Ectodermal cell (in vitro differentiated cells): ENCODE measurements around the gene EEF1A2.
A peak's percentile ranks its signal among the peaks of the same experiment; 100 is the strongest.
"Not testable (repeated sequence)": the region's sequence is repeated elsewhere in the genome, so short reads cannot be mapped to it uniquely, and the experiment has no call there.

Source experiments
- H3K27ac ChIP-seq: 2 replicates; pipeline ENCODE4 v1.7.0; 2013; ENCODE audit warnings: mild to moderate bottlenecking, low read depth, low read length; ENCODE audit not compliant: insufficient read depth, poor library complexity, severe bottlenecking
- H3K27me3 ChIP-seq: 2 replicates; pipeline ENCODE4 v1.7.0; 2013; ENCODE audit warnings: mild to moderate bottlenecking, low read length; ENCODE audit not compliant: insufficient read depth, control insufficient read depth, poor library complexity, severe bottlenecking
- H3K36me3 ChIP-seq: one replicate; pipeline ENCODE4 v1.7.0; 2013; ENCODE audit warnings: low read length; ENCODE audit not compliant: control insufficient read depth, insufficient read depth
- H3K4me1 ChIP-seq: one replicate; pipeline ENCODE4 v1.7.0; 2013; ENCODE audit warnings: low read length; ENCODE audit not compliant: control insufficient read depth, insufficient read depth
- H3K4me3 ChIP-seq: 2 replicates; pipeline ENCODE4 v1.7.0; 2013; ENCODE audit warnings: low read depth, low read length, control low read depth; ENCODE audit not compliant: insufficient read depth
- H3K9me3 ChIP-seq: 2 replicates; pipeline ENCODE4 v1.7.0; 2013; ENCODE audit warnings: mild to moderate bottlenecking, low read length, moderate library complexity; ENCODE audit not compliant: control insufficient read depth
- WGBS, 2 experiments: methylation state at CpG; one replicate each; pipeline ENCODE4 v1.1.7; 2013; ENCODE audit warnings: missing lambda C conversion rate in 2 of 2; 5-methylcytosine and 5-hydroxymethylcytosine counted together

EEF1A2 gene

GRCh38 chr20:63520504-63520933, 21.6 kb upstream of the EEF1A2 start, which contains the start of gene PPDPF:
TSS of gene PPDPF (plus strand) at chr20:63520765. CDS start at chr20:63521309, 544 bp downstream.
- H3K4me1 ChIP-seq = peaks cover 10% of the 10 kb centered on the region
- H3K36me3 ChIP-seq = peaks cover 17% of the 10 kb centered on the region
- WGBS, 2 experiments = 0% methylated on average over 64 of the region's 64 CpGs

GRCh38 chr20:63519668-63520503, 21.0 kb upstream of the EEF1A2 start:
- H3K36me3 ChIP-seq = peaks cover 17% of the 10 kb centered on the region
- 8 to 9% methylated on average over 72 of the region's 72 CpGs for WGBS, 2 experiments
- peaks cover 24% of the 10 kb centered on the region for H3K27me3 ChIP-seq
- no peaks in the 10 kb centered on the region for H3K9me3 ChIP-seq
- H3K27ac ChIP-seq = peak overlapping the region; percentile 96
- peaks cover 10% of the 10 kb centered on the region for H3K4me1 ChIP-seq
- H3K4me3 ChIP-seq = peak overlapping the region; percentile 76

More at GRCh38 chr20:63520504-63520933, 21.6 kb upstream of the EEF1A2 start, which contains the start of gene PPDPF:
- H3K27ac ChIP-seq = peak within 1 kb of the TSS; percentile 96
- H3K27me3 ChIP-seq = peaks cover 24% of the 10 kb centered on the region
- peak within 1 kb of the TSS; percentile 76 for H3K4me3 ChIP-seq
- H3K9me3 ChIP-seq = no peaks in the 10 kb centered on the region

- WGBS, 2 experiments = 67 to 68% methylated on average over 32 of the region's 32 CpGs
- Histone ChIP-seq H3K27me3 (peaks cover 24% of the 10 kb centered on the region), H3K4me1 (peaks cover 10% of the 10 kb centered on the region), H3K4me3 (peak overlapping the region; percentile 76), H3K36me3 (peaks cover 17% of the 10 kb centered on the region), H3K9me3 (no peaks in the 10 kb centered on the region), H3K27ac (no peak overlapping the region)
These were observed 20.2 kb upstream of the EEF1A2 start for GRCh38 chr20:63518946-63519667.

- no peak overlapping the region for H3K27ac ChIP-seq
- H3K36me3 ChIP-seq = peaks cover 12% of the 10 kb centered on the region
- H3K27me3 ChIP-seq = peaks cover 24% of the 10 kb centered on the region
- no peak overlapping the region for H3K4me3 ChIP-seq
- H3K4me1 ChIP-seq = peaks cover 10% of the 10 kb centered on the region
- no peaks in the 10 kb centered on the region for H3K9me3 ChIP-seq
- WGBS, 2 experiments = 69 to 74% methylated on average over 20 of the region's 20 CpGs
These were observed 19.5 kb upstream of the EEF1A2 start for GRCh38 chr20:63518351-63518861.

- Histone ChIP-seq H3K36me3 (peaks cover 6% of the 10 kb centered on the region), H3K4me3 (no peak overlapping the region), H3K27me3 (peaks cover 24% of the 10 kb centered on the region), H3K9me3 (no peaks in the 10 kb centered on the region), H3K4me1 (peaks cover 10% of the 10 kb centered on the region), H3K27ac (no peak overlapping the region)
- WGBS, 2 experiments = 88% methylated on average over 32 of the region's 32 CpGs
These were observed 18.8 kb upstream of the EEF1A2 start for GRCh38 chr20:63517376-63518309.

GRCh38 chr20:63514520-63514919, 15.6 kb upstream of the EEF1A2 start:
- H3K36me3 ChIP-seq = not testable (repeated sequence)
- 82 to 88% methylated on average over 9 to 10 of the region's 10 CpGs for WGBS, 2 experiments

GRCh38 chr20:63513207-63513606, 14.3 kb upstream of the EEF1A2 start:
- Histone ChIP-seq H3K9me3 (no peaks in the 10 kb centered on the region), H3K36me3 (no peaks in the 10 kb centered on the region), H3K27ac (no peak overlapping the region), H3K4me3 (no peak overlapping the region), H3K27me3 (peaks cover 3% of the 10 kb centered on the region), H3K4me1 (peaks cover under 1% of the 10 kb centered on the region)
- 86 to 93% methylated on average over 3 of the region's 3 CpGs for WGBS, 2 experiments

More at GRCh38 chr20:63514520-63514919, 15.6 kb upstream of the EEF1A2 start:
- H3K27me3 ChIP-seq = peaks cover 16% of the 10 kb centered on the region
- not testable (repeated sequence) for H3K27ac ChIP-seq, H3K4me3 ChIP-seq, H3K9me3 ChIP-seq
- peaks cover 10% of the 10 kb centered on the region for H3K4me1 ChIP-seq

- Histone ChIP-seq H3K27ac (no peak overlapping the region), H3K36me3 (no peaks in the 10 kb centered on the region), H3K4me3 (no peak overlapping the region), H3K9me3 (no peaks in the 10 kb centered on the region), H3K4me1 (no peaks in the 10 kb centered on the region), H3K27me3 (no peaks in the 10 kb centered on the region)
- WGBS, 2 experiments = 88 to 94% methylated on average over 9 of the region's 9 CpGs
These were observed 10.2 kb upstream of the EEF1A2 start for GRCh38 chr20:63509088-63509564.

- H3K27me3 ChIP-seq = no peaks in the 10 kb centered on the region
- no peak overlapping the region for H3K4me3 ChIP-seq
- 94 to 95% methylated on average over 33 of the region's 33 CpGs for WGBS, 2 experiments
- H3K36me3 ChIP-seq = no peaks in the 10 kb centered on the region
- no peak overlapping the region for H3K27ac ChIP-seq
- no peaks in the 10 kb centered on the region for H3K4me1 ChIP-seq
- H3K9me3 ChIP-seq = no peaks in the 10 kb centered on the region
These were observed 9.3 kb upstream of the EEF1A2 start for GRCh38 chr20:63508072-63508768.
